Measurements from ENCODE around the gene CPXM1. TPM values are rescaled to one million over a fixed set of nuclear protein-coding genes. Genes with fewer than 3 reads are reported as not detected.
"Not testable (repeated sequence)": the region's sequence is repeated elsewhere in the genome, so short reads cannot be mapped to it uniquely, and the experiment has no call there.

CPXM1 gene
- total and polyA plus RNA-seq, 8 donors: 8.1 to 93.7 (median 77.0) TPM

- no peak overlapping the region for H3K27ac ChIP-seq
- peak in 1 of 4 donors; percentile 51 for DNase-seq
- intact Hi-C loops (cut with DNase I): no loop called here
Observed at GRCh38 chr20:2815242-2815900, 14.9 kb upstream of the CPXM1 start.

GRCh38 chr20:2814587-2815051 lies 14.2 kb upstream of the CPXM1 start, which contains the start of gene C20orf141:
TSS of gene C20orf141 (plus strand) at chr20:2814987. CDS start at chr20:2815185, 198 bp downstream.
- DNase-seq (no peak), ATAC-seq (peak; percentile 52)
- no peak within 1 kb of the TSS for H3K27ac ChIP-seq
- peaks cover 0 to 36% of the 10 kb centered on the region in 2 donors for H3K27me3 ChIP-seq
- no peak for TF ChIP-seq CTCF (IDR thresholded peaks at IDR 0.05)
- H3K9me3 ChIP-seq: peaks cover 0 to 6% of the 10 kb centered on the region in 2 donors
- no peaks in the 10 kb centered on the region for H3K4me1 ChIP-seq
- intact Hi-C loops (cut with DNase I): no loop called here
- H3K4me3 ChIP-seq: no peak within 1 kb of the TSS
- H3K36me3 ChIP-seq: no peaks in the 10 kb centered on the region

More at GRCh38 chr20:2815242-2815900, 14.9 kb upstream of the CPXM1 start:
- no peak for TF ChIP-seq CTCF (IDR thresholded peaks at IDR 0.05)
- no peaks in the 10 kb centered on the region for H3K36me3 ChIP-seq
- no peak overlapping the region for H3K4me3 ChIP-seq
- no peaks in the 10 kb centered on the region for H3K4me1 ChIP-seq
- peaks cover 0 to 6% of the 10 kb centered on the region in 2 donors for H3K9me3 ChIP-seq
- no peak for ATAC-seq
- H3K27me3 ChIP-seq: peaks cover 1 to 36% of the 10 kb centered on the region in 2 donors

GRCh38 chr20:2814076-2814475 lies 13.6 kb upstream of the CPXM1 start:
- DNase-seq: no peak
- Histone ChIP-seq H3K36me3 (no peaks in the 10 kb centered on the region), H3K4me1 (no peaks in the 10 kb centered on the region), H3K9me3 (peaks cover 0 to 6% of the 10 kb centered on the region in 2 donors), H3K4me3 (no peak overlapping the region), H3K27me3 (peaks cover 0 to 36% of the 10 kb centered on the region in 2 donors), H3K27ac (no peak overlapping the region)
- intact Hi-C loops (cut with DNase I): no loop called here
- TF ChIP-seq CTCF (IDR thresholded peaks at IDR 0.05): no peak
- ATAC-seq: no peak

GRCh38 chr20:2812189-2812588 lies 11.8 kb upstream of the CPXM1 start:
- peaks cover 0 to 50% of the 10 kb centered on the region in 2 donors for H3K27me3 ChIP-seq
- H3K9me3 ChIP-seq: peaks cover 0 to 6% of the 10 kb centered on the region in 2 donors
- H3K27ac ChIP-seq: no peak overlapping the region
- no peak for TF ChIP-seq CTCF (IDR thresholded peaks at IDR 0.05)
- H3K36me3 ChIP-seq: no peaks in the 10 kb centered on the region
- ATAC-seq: no peak
- H3K4me1 ChIP-seq: no peaks in the 10 kb centered on the region
- intact Hi-C loops (cut with DNase I): no loop called here
- no peak for DNase-seq
- no peak overlapping the region for H3K4me3 ChIP-seq

GRCh38 chr20:2809690-2810089 lies 9.3 kb upstream of the CPXM1 start:
- Histone ChIP-seq H3K4me3 (no peak overlapping the region), H3K27ac (no peak overlapping the region), H3K27me3 (peaks cover 24 to 75% of the 10 kb centered on the region in 2 donors), H3K9me3 (peaks cover 0 to 6% of the 10 kb centered on the region in 2 donors), H3K36me3 (no peaks in the 10 kb centered on the region), H3K4me1 (no peaks in the 10 kb centered on the region)
- no peak for TF ChIP-seq CTCF (IDR thresholded peaks at IDR 0.05)
- DNase-seq: no peak
- no peak for ATAC-seq
- intact Hi-C loops (cut with DNase I): no loop called here

- H3K4me3 ChIP-seq; H3K27ac ChIP-seq; H3K9me3 ChIP-seq; H3K4me1 ChIP-seq; ATAC-seq; intact Hi-C loops (cut with DNase I); H3K36me3 ChIP-seq; DNase-seq: not testable (repeated sequence)
- H3K27me3 ChIP-seq: peaks cover 36 to 93% of the 10 kb centered on the region in 2 donors
Observed at GRCh38 chr20:2807929-2808328, 7.5 kb upstream of the CPXM1 start.

Measured in left lung (tissue), 10 donors.